Measurements from ENCODE around the gene TEX261.
"Not testable (repeated sequence)": the region's sequence is repeated elsewhere in the genome, so short reads cannot be mapped to it uniquely, and the experiment has no call there.

GRCh38 chr2:71019989-71020388, 25.3 kb upstream of the TEX261 start:
- TF ChIP-seq CTCF (conservative IDR thresholded peaks at IDR 0.05; ENCODE audit: low read depth, low read length); EZH2 (IDR thresholded peaks at IDR 0.05; ENCODE audit: low read length, unreplicated experiment): not testable (repeated sequence)
